ENCODE data around the gene NRP2.

- TF ChIP-seq CTCF (IDR thresholded peaks at IDR 0.05): no peak
- no peak for TF ChIP-seq REST (IDR thresholded peaks at IDR 0.05)
- no peak for TF ChIP-seq EHF (CRISPR knock-in tag; IDR thresholded peaks at IDR 0.05)
- no peak for TF ChIP-seq POLR2A (IDR thresholded peaks at IDR 0.05; ENCODE audit: low read length)
- no peak for TF ChIP-seq JUN (IDR thresholded peaks at IDR 0.05)
- no peak for TF ChIP-seq FOSL2 (IDR thresholded peaks at IDR 0.05)
- TF ChIP-seq FOSL2 (CRISPR knock-in tag; IDR thresholded peaks at IDR 0.05): no peak
- TF ChIP-seq EP300 (IDR thresholded peaks at IDR 0.05): no peak
- TF ChIP-seq CBX2 (IDR thresholded peaks at IDR 0.05; ENCODE audit: borderline replicate concordance, low read depth): no peak
- no peak for TF ChIP-seq JUNB (IDR thresholded peaks at IDR 0.05)
- TF ChIP-seq USF2 (IDR thresholded peaks at IDR 0.05): no peak
Observed at GRCh38 chr2:205656941-205657340, 25.4 kb upstream of the NRP2 start.

Data from A549 (cell line).